ENCODE measurements around the gene SP8. TPM values are rescaled to one million over a fixed set of nuclear protein-coding genes. Genes with fewer than 3 reads are reported as not detected.

Gene SP8
- total RNA-seq, 2 donors from 2014 or later = 3.3 to 5.2 TPM

- peak overlapping the region; percentile 47 for H3K9ac ChIP-seq (ENCODE audit: extremely low read depth, low read length, poor library complexity, severe bottlenecking)
- no peak for TF ChIP-seq CTCF (conservative IDR thresholded peaks at IDR 0.05)
- Mint-ChIP-seq H3K9me3 (no peaks in the 10 kb centered on the region), H3K27ac (peak overlapping the region; percentile 77), H3K36me3 (ENCODE audit: low read depth) (no peaks in the 10 kb centered on the region), H3K4me1 (peaks cover 36% of the 10 kb centered on the region), H3K4me3 (no peak overlapping the region), H3K27me3 (ENCODE audit: insufficient read depth) (no peaks in the 10 kb centered on the region)
- no peaks in the 10 kb centered on the region for H3K36me3 ChIP-seq (ENCODE audit: control insufficient read depth, insufficient read depth, low read length)
- peak overlapping the region; percentile 70 for H3K4me3 ChIP-seq (ENCODE audit: low read length)
- H3K27ac ChIP-seq (ENCODE audit: low read depth, low read length) = no peak overlapping the region
- WGBS, 2 experiments (ENCODE audit: insufficient coverage in 1 of 2, insufficient read length in 1 of 2) = 75 to 88% methylated on average over 3 to 4 of the region's 4 CpGs
- no peak for DNase-seq
- no peaks in the 10 kb centered on the region for H3K9me3 ChIP-seq (ENCODE audit: control insufficient read depth, low read length)
- H3K4me1 ChIP-seq (ENCODE audit: control insufficient read depth, insufficient read depth, low read length) = peaks cover 17% of the 10 kb centered on the region
- H3K27me3 ChIP-seq (ENCODE audit: control insufficient read depth, insufficient read depth, low read length, poor library complexity, severe bottlenecking) = no peaks in the 10 kb centered on the region
Measured at GRCh38 chr7:20735346-20736065, 51.2 kb downstream of the SP8 start.

Other genes starting within 250 kb of the SP8 start
- not detected for gene ABCB5, start 171.2 kb downstream of the SP8 start, total RNA-seq

Data from endodermal cell (in vitro differentiated cells).